HG02763 (cell line): ENCODE data around the gene ADCY2.

ENCODE experiments used
- ATAC-seq: cut with Tn5 transposase; IDR thresholded peaks from one replicate; pipeline ENCODE4 v1.9.1; 2021; ENCODE audit warnings: mild to moderate bottlenecking, moderate library complexity; ENCODE audit not compliant: unreplicated experiment

Gene ADCY2

DNA sequence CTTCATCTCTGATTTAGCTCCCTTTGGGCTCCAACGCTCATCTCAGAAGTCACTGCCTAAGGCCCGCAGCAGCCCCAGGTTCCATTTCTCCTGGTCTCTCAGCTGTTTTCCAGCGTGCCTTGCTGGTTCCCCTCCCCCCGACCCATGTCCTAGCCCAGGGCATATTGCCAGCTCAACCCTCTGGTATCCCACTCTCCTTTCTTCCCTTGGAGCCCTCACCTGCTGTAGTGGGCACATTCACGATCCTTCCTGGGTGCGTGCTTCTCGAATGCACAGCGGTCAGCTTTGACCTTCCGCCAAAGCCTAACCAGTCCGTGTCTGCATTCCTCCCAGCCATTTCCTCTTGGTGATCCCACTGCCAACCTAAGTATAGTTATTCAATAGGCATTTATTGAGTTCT is 418.9 kb downstream of the ADCY2 start:
- ATAC-seq, result no peak

DNA sequence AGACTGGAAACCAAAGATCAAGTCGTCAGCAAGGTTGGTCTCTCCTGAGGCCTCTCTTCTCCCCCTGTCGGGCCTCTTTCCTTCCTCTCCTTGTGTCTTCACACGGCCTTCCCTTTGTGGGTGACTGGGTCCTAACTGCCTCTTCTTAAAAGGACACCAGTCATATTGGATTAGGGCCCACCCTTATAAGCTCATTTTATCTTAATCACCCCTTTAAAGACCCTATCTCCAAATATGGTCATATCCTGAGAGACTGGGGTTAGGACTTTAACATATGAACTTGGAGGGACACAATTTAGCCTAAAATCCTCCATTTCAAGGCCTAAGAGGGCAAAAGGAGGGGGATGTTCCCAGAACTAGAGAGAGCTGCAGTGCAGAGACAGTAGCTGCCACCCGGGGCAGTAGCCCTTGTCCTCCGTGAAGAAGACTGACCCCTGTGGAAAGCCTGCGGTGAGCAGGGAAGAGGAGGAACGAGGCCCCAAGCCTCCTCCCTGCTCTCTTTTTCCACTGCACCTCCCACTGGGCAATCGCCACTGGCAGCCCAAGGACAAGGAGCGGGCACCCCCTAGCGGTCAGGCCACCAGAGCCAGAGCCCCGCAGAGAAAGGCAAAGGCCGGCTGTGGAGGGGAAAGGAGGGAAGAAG is 420.1 kb downstream of the ADCY2 start:
- peak; percentile 94 for ATAC-seq

DNA sequence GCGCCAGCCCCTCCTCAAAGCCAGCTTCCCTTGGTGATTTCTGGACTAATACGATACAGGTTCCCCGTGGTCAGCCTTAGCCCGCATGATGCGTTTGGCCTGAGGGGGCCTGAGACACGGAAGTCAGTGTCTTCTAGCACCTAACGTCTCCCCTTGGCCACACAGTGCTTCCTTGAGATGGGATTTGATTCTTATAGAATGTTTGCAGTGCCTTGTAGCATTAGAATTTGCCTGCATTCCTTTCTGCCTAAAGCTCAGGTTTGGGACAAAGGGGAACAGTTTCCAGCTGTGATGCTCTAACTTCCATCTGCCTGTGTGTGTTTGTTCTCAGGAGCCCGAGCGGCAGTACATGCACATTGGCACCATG is 420.6 kb downstream of the ADCY2 start:
- ATAC-seq, result no peak

DNA sequence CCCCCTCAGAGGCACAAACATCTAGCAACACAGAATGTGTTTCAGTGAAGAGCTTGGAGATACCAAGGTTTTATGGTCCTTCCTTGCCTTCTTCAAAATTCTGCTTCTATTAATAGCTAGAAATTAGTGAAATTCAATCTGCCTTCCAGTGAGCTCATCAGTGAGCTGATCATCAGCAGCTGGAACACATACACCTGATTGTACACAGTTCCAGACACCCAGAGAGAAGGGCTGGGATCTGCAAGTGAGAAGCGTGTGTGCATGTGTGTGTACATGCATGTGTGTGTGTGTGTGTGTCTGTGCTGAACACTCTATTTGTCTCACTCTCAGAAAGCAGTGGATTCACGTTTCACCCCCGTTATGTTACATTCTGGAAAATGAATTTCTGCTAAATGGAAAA is 426.5 kb downstream of the ADCY2 start:
- ATAC-seq, result no peak

DNA sequence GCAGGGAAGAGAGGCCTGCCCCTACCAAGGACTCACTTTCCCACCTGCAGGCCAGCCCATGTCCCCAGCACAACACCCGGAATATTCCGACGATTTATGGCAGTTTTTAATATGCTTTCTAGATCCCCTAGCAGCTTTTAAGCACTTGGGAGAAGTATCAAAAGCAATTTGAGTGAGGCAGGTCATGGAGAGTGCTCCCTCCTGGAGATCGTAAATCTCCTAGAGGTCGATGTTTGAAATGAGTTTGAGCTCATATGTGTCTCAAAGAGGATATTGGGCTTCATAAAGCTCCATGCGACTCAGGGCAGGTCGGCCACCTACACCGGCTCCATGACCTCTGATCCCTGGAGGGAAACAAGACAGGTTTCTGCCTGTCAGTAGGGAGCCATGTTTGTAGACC is 427.7 kb downstream of the ADCY2 start:
- ATAC-seq, result no peak

DNA sequence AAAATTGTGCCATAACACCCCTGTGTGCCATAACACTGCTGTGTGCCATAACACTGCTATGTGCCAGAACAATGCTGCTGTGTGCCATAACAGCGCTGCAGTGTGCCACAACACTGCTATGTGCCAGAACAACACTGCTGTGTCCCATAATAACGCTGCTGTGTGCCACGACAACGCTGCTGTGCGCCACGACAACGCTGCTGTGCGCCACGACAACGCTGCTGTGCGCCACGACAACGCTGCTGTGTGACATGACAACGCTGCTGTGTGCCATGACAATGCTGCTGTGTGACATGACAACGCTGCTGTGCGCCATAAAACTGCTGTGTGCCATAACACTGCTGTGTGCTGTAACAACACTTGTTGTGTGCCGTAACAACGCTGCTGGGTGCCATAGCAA is 429.1 kb downstream of the ADCY2 start:
- no peak for ATAC-seq

DNA sequence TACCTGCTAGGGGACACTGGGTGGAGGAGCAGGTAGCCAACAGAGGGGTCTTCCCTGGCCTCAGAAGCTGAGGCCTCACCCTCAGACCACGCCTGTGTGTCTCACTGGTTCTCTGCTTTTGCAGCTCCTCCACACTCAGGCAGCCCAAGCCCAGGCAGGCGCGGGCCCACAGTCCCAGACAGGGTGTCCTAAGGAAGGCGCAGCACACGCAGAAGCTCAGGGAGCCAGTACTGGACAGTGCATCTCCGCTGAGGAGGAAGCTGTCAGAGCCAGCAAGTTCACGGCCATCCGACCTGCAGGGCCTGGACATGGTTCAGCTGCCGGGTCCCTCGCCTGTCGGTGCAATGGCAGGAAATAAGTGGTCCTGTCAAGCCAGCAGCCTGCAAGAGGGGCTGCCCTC is 429.7 kb downstream of the ADCY2 start:
- ATAC-seq, result no peak

GRCh38 chr5:7827610-7828009 is 431.7 kb downstream of the ADCY2 start:
- ATAC-seq, result no peak

- ATAC-seq, result no peak
These were observed 432.3 kb downstream of the ADCY2 start for GRCh38 chr5:7828269-7828668.

DNA sequence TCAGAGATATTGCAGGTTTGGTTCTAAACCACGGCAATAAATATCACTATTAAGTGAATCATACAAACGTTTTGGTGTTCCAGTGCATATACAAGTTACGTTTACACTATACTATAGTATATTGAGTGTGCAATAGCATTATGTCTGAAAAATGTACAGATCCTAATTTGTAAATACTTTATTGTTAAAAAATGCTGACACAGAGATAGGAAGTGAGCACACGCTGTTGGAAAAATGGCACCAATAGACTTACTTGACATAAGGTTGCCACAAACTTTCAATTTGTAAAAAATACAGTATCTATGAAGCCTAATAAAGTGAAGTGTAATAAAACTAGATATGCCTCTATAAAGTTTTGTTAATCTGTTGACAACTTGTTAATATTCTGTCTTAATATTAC is 439.0 kb downstream of the ADCY2 start:
- no peak for ATAC-seq

DNA sequence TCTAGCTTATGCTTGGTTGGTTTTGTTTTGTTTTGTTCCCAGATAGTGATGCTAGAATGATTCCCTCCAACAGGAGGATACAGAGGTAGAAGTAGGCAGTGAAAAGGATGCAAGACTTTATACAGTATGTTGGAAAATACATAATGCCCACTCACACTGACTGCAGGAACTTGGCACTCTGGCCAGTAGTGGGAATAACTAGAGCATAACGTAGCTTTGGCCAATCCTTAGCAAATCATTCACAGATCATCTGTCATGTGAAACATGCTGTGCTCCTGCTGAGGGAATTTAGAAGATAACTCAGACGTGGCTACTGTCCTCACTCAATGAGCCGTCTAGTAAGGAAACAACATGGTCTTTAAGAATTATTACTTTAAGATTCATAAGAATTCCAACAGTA is 441.5 kb downstream of the ADCY2 start:
- no peak for ATAC-seq

DNA sequence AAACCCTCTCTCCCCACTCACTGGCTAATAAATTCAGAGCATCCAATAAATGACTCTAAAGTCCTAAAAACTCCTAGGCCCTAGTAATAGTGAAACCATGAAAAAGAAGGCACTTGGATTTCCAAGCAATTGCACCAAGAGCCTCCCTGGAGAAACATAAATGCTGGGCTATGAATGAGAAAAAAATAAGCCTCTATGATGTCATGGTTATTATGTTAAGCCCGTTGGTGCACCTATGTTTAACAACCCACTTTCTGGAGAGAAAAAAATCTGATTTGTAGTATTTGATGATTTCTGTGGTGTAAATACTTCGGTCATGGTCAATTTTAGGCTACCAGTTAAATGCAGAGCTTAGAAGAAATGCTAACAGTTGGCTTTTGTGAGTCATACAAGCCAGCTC is 446.6 kb downstream of the ADCY2 start:
- no peak for ATAC-seq

DNA sequence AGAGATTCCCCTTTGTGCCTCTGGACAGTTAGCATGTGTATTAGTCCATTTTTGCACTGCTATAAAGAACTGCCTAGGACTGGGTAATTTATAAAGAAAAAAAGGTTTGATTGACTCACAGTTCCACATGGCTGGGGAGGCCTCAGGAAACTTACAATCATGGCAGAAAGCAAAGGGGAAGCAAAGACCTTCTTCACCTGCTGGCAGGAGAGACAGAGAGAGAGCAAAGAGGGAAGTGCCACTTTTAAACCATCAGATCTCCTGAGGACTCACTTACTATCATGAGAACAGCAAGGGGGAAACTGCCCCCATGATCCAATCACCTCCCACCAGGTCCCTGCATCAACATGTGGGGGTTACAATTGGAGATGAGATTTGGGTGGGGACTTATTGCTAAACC is 449.0 kb downstream of the ADCY2 start:
- ATAC-seq, result no peak

GRCh38 chr5:7845557-7845956 is 449.6 kb downstream of the ADCY2 start:
- ATAC-seq, result no peak

- no peak for ATAC-seq
These were observed 450.4 kb downstream of the ADCY2 start for GRCh38 chr5:7846327-7846726.

DNA sequence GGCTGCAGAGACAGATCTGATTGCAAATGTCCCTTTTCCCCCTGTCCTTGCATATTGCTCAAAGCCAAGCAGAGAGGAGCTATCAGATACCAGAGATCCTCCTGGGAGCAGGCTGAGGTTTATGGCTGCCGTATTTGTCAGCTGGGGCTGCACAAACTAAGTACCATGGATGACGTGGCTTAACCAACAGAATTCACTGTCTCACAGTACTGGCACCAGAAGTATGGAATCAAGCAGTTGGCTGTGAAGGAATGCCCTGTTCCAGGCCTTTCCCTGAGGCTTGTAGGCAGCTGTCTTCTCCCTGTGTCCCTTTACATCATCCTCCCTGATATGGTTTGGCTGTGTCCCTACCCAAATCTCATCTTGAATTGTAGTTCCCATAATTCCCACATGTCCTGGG is 452.4 kb downstream of the ADCY2 start:
- no peak for ATAC-seq

DNA sequence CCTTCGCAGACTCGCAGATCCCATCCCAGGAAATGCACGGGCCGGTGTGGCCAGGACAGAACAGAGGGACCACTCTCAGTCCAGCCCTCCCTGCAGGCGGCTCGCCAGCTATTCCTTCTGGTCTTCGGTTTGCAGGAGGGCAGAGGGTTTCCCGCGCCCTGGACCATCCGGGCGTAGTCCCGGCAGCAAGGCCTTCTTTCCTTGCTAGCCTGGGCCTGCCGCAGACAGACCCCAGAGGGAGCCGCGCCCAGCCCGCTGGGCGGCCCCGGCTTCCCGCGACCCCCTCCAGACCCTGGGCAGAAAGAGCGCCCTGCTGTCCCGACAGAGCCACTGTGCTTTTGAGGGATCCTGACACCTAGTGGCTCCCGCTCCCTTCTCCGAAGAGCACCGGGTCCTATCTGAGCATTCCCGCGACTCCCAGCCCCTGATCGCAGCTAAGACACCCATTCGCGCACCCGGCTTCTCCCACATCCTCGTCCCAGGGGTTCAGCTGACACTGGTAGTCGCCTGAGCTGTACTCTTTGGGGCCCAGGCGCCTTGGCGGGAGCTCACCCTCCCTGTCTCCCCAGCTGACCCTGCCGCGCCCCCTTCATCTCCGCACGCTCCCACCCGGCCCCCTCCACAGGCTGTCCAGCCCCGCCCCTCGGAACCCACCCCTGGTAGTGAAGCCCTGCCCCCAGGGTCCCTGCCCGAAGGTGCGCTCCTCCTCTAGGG is 453.9 kb downstream of the ADCY2 start:
- ATAC-seq, result no peak

DNA sequence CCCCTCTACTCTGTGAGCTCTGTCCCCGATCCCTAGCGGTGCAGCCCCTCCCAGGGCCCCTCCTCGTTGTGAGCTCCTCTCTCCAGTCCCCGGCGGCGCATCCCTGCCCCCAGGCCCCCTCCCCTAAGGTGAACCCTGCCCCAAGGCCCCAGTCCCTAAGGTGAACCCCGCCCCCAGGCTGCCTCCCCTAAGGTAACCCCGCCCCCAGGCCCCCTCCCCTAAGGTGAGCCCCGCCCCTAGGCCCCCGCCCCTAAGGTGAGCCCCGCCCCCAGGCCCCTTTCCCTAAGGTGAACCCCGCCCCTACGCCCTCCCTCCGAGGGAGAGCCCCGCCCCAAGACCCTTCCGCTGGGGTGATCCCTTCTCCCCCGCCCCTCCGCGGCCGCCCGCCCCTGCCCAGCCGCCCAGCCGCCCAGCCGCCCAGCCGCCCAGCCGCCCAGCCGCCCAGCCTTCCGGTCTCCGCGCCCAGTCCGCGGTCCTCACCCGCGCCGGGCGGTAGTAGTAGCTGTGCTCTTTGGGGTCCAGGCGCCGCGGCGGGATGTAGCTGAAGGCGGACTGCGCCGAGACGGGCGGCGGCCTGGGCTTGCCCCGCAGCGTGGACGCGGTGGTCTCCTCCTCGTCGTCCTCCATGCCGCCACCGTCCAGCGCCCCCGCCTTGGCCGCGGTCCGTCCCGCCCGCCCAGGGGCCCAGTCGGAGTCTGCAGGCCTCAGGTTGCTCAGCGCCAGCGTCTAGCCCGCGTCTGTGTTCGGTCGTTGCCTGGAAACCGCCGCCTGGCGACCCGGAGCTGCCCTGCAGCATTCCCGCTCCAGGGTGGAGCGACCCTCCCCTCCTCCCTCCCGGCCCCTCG is 454.7 kb downstream of the ADCY2 start, which contains the start of gene CFAP90:
TSS of gene CFAP90 (minus strand) at position 739 of the 845 bp plus-strand sequence. CDS start at position 627, 112 bp downstream.
- ATAC-seq, result no peak

DNA sequence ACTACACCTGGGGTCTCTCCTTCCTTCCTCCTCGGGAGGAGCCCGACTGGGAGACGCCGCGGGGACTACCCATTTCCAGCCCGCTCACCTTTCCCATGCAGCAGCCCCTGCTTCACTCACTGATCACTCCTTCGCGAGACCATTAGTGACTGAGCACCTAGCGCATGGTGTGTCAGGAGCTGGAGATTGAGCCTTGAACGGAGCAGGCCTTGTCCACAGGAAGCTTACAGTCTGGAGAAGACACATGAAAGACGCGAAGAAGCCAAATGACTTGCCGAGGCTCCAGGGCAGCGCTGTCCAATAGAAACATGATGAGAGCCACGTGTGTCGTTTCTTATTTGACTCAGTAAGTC is 455.3 kb downstream of the ADCY2 start:
- ATAC-seq, result no peak

DNA sequence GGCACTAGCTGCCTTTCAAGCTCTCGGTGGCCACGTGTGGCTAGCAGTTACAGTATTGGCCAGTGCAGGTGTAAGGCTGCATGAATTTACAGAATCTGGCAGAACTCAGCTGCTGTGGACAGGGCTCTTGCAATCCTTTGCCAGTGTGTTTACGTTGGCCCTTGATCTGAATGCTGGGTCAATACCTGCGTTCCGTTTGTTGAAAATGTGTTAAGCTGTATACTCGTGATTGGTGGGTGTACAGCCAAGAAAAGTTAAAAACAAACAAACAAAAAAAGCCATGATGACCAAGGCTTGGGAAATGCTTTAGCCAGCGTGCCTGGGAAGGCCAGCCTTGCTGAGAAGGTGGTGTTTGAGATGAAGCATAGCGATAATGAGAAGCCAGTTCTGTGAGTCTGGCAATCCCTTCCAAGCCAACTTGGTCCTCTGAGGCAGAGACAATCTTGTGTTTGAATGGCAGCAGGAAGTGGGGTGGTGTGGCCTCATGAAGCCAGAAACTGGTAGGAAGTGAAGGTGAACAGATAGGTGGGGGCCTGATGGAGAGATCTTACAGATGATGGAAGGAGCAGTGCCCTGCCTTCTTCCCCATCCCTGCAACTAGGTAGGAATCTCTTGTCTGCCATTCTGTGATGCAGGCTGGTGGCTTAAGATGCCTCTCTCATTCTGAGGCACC is 455.8 kb downstream of the ADCY2 start:
- ATAC-seq, result no peak

DNA sequence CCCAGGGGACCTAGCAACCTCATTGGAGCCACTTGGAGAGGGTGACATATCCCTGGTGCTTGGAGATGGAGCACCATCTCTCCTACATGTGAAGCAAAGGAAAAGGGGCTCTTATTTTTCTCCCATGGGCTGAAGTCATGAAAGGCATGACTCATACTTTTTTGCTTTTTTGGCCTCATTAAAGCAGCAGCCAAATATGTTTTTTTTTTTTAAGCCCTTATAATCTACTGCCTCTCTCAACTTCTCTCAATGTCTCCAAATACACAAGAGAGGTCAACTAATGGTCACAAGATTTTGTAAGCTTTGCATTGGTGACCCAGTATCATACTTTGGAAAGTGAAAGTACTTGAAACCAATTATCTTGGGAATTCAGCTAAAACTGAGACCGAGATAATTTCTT is 456.6 kb downstream of the ADCY2 start:
- ATAC-seq, result no peak
